Prostate gland (tissue), 2 donors: ENCODE results near the gene VIPAS39. TPM values are rescaled to one million over a fixed set of nuclear protein-coding genes. Genes with fewer than 3 reads are reported as not detected.

Experiments used
- DNase-seq: peaks from one replicate; pipeline ENCODE4 v3.0.0-alpha.2; 2019; ENCODE audit warnings: low spot score
- H3K27ac ChIP-seq, 2 donors: fragments of 200-600 bp; sonication (generic); 2 replicates each; pipeline ENCODE4 v1.5.1; 2017 to 2019
- H3K27me3 ChIP-seq: fragments of 200-600 bp; sonication (generic); replicated peaks from 2 replicates; pipeline ENCODE4 v1.5.1; 2019; ENCODE audit not compliant: insufficient read depth
- H3K36me3 ChIP-seq, 2 donors: fragments of 200-600 bp; sonication (generic); 1 replicate in 1 of 2; 2 replicates in 1 of 2; pipeline versions ENCODE4 v1.5.1 to v1.8.1; 2017 to 2019
- H3K4me1 ChIP-seq: fragments of 200-600 bp; sonication (generic); replicated peaks from 2 replicates; pipeline ENCODE4 v1.5.1; 2019
- H3K4me3 ChIP-seq, 2 donors: fragments of 200-600 bp; sonication (generic); 2 replicates each; pipeline ENCODE4 v1.5.1; 2017 to 2019
- H3K9me3 ChIP-seq: fragments of 200-600 bp; sonication (generic); 2 replicates; pipeline ENCODE4 v1.5.1; 2017
- CTCF ChIP-seq, 4 experiments: fragments of 200-600 bp in 2 of 4; fragments of 450-650 bp in 2 of 4; sonication (generic) in 2 of 4; IDR thresholded peaks; 1 replicate in 3 of 4; 2 replicates in 1 of 4; pipeline ENCODE4 v1.5.1; 2016 to 2019; ENCODE audit warnings: antibody characterized with exemption in 4 of 4, mild to moderate bottlenecking in 2 of 4, moderate library complexity in 2 of 4
- POLR2A ChIP-seq: fragments of 450-650 bp; IDR thresholded peaks from one replicate; pipeline ENCODE4 v1.6.1; 2016; ENCODE audit warnings: antibody characterized with exemption, mild to moderate bottlenecking
- POLR2AphosphoS5 ChIP-seq: sonication (generic); formaldehyde crosslinking; IDR thresholded peaks from one replicate; pipeline ENCODE4 v1.6.1; 2017; ENCODE audit warnings: antibody characterized with exemption
- WGBS: methylation state at CpG from one replicate; pipeline ENCODE4 v1.1.5; 2018; 5-methylcytosine and 5-hydroxymethylcytosine counted together
- intact Hi-C: fragments of 100-400 bp; cut with DNase I; formaldehyde crosslinking; loops from one replicate; pipeline ENCODE4 v1.14.2; 2022
- total RNA-seq, 2 donors: library from RNA; depleted of rRNA; stranded (reverse); fragments of >200 nt; gene quantifications; one replicate each; pipeline ENCODE4 v1.1.0, GENCODE V29; 2016

The VIPAS39 gene
- total RNA-seq, 2 donors from 2014 or later: 19.6 to 45.4 TPM

GRCh38 chr14:77400216-77400615, 57.2 kb downstream of the VIPAS39 start:
- Histone ChIP-seq H3K36me3 (no peaks in the 10 kb centered on the region), H3K9me3 (no peaks in the 10 kb centered on the region), H3K4me3 (no peak overlapping the region), H3K27me3 (no peaks in the 10 kb centered on the region), H3K4me1 (no peaks in the 10 kb centered on the region), H3K27ac (no peak overlapping the region)
- TF ChIP-seq CTCF (IDR thresholded peaks at IDR 0.05) (no peak), POLR2A (no peak), POLR2AphosphoS5 (no peak)
- intact Hi-C loops: no loop called here
- no peak for DNase-seq
- 73% methylated on average over 6 of the region's 6 CpGs for WGBS

- Histone ChIP-seq H3K9me3 (no peaks in the 10 kb centered on the region), H3K27ac (no peak overlapping the region), H3K4me1 (no peaks in the 10 kb centered on the region), H3K4me3 (no peak overlapping the region), H3K36me3 (no peaks in the 10 kb centered on the region), H3K27me3 (no peaks in the 10 kb centered on the region)
- TF ChIP-seq POLR2AphosphoS5 (no peak), CTCF (IDR thresholded peaks at IDR 0.05) (no peak), POLR2A (no peak)
- intact Hi-C loops: no loop called here
- no peak for DNase-seq
- 95% methylated on average over 4 of the region's 4 CpGs for WGBS
Measured at GRCh38 chr14:77390188-77390587, 67.2 kb downstream of the VIPAS39 start.

DNA sequence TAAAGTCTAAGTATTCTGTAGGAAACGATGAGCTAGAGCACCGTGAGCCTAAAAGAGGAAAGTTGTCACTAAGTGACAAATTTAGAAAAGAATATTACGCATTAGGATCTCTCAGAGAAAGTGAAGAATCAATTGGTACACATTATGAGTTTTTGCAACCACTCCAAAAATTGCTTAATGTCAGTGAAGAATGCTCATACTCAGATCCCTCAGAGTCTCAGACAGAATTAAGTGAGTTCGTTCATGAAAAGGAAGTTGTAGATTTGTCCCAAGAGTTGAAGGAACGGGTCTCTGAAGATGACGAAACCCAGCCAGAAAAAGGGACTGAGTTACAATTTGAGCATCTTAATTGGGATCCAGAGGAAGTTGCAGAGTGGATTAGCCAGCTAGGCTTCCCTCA, 78.7 kb downstream of the VIPAS39 start:
- Histone ChIP-seq H3K36me3 (no peaks in the 10 kb centered on the region), H3K9me3 (no peaks in the 10 kb centered on the region), H3K27ac (no peak overlapping the region), H3K27me3 (no peaks in the 10 kb centered on the region), H3K4me3 (no peak overlapping the region), H3K4me1 (peaks cover 2% of the 10 kb centered on the region)
- intact Hi-C loops: loop anchor here (5.0 kb wide), 1 partner anchor 79 kb away; the partner anchor contains the start of genes AHSA1 and VIPAS39
- WGBS: 93% methylated on average over 6 of the region's 6 CpGs
- no peak for TF ChIP-seq POLR2AphosphoS5
- TF ChIP-seq CTCF (IDR thresholded peaks at IDR 0.05): no peak
- TF ChIP-seq POLR2A: no peak
- no peak for DNase-seq

GRCh38 chr14:77377502-77377844, 79.9 kb downstream of the VIPAS39 start:
- WGBS: 14% methylated on average over 10 of the region's 10 CpGs
- H3K27ac ChIP-seq: no peak overlapping the region

More at GRCh38 chr14:77377502-77377844, 79.9 kb downstream of the VIPAS39 start:
- H3K36me3 ChIP-seq: no peaks in the 10 kb centered on the region
- no peaks in the 10 kb centered on the region for H3K27me3 ChIP-seq
- H3K4me3 ChIP-seq: peak overlapping the region; percentile 73
- DNase-seq: no peak
- TF ChIP-seq POLR2AphosphoS5 (no peak), CTCF (IDR thresholded peaks at IDR 0.05) (no peak), POLR2A (no peak)
- H3K4me1 ChIP-seq: peaks cover 2% of the 10 kb centered on the region
- intact Hi-C loops: loop anchor here (2.0 to 5.0 kb wide), 2 partner anchors 55 to 80 kb away; partner anchors contain the start of genes AHSA1 and VIPAS39
- H3K9me3 ChIP-seq: no peaks in the 10 kb centered on the region
